Measurements from ENCODE around the gene KIAA1671.
"Not testable (repeated sequence)": the region's sequence is repeated elsewhere in the genome, so short reads cannot be mapped to it uniquely, and the experiment has no call there.

The KIAA1671 gene

GRCh38 chr22:25235547-25236290 is 283.2 kb downstream of the KIAA1671 start:
- H4K20me1 ChIP-seq (ENCODE audit: low read depth, low read length), result no peaks in the 10 kb centered on the region
- H3K79me2 ChIP-seq (ENCODE audit: insufficient read depth, low read length), result no peaks in the 10 kb centered on the region
- H3K9ac ChIP-seq (ENCODE audit: low read length), result no peak overlapping the region
- no peaks in the 10 kb centered on the region for H3K36me3 ChIP-seq (ENCODE audit: low read length)
- no peaks in the 10 kb centered on the region for H3F3A ChIP-seq (ENCODE audit: insufficient read depth)
- H3K9me2 ChIP-seq (replicated peaks; ENCODE audit: insufficient read depth, low read length), result no peaks in the 10 kb centered on the region
- TF ChIP-seq EZH2phosphoT487 (conservative IDR thresholded peaks at IDR 0.05; ENCODE audit: low read length) (no peak), CTCF (IDR thresholded peaks at IDR 0.05; ENCODE audit: insufficient read depth, low read length, poor library complexity, severe bottlenecking) (peak; percentile 80)
- peak overlapping the region; percentile 4 for H3K4me2 ChIP-seq (ENCODE audit: low read depth, low read length, poor library complexity, severe bottlenecking)
- H3K27me3 ChIP-seq (ENCODE audit: low read length), result no peaks in the 10 kb centered on the region
- H2AFZ ChIP-seq (ENCODE audit: low read depth, low read length, severe bottlenecking), result no peak overlapping the region
- no peak overlapping the region for H3K27ac ChIP-seq (ENCODE audit: low read depth, low read length)
- H3K4me3 ChIP-seq (ENCODE audit: insufficient read depth, low read length, poor library complexity, severe bottlenecking), result no peak overlapping the region
- no peaks in the 10 kb centered on the region for H3K9me3 ChIP-seq (ENCODE audit: insufficient read depth, low read length)

DNA sequence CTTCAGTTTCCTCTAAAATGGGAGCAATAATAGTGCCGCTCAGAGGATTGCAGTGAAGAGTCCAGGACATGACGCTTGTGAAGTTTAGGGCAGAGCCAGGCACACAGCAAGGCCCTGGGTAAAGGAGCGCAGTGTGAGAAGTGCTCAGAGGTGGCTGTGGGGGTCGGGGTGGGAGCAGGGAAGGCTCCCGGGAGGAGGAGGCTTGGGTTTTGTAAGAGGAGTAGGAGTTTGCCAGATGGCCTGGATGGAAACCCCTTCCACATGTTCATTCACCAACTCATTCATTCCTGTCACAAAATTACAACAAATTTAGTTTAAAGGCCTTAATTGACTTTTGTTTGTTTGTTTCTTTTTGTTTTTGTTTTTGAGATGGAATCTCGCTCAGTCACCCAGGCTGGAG is 283.9 kb downstream of the KIAA1671 start:
- no peak overlapping the region for H3K27ac ChIP-seq (ENCODE audit: low read depth, low read length)
- H3K9ac ChIP-seq (ENCODE audit: low read length), result no peak overlapping the region
- H3K9me3 ChIP-seq (ENCODE audit: insufficient read depth, low read length), result no peaks in the 10 kb centered on the region
- no peaks in the 10 kb centered on the region for H3K36me3 ChIP-seq (ENCODE audit: low read length)
- no peak overlapping the region for H3K4me2 ChIP-seq (ENCODE audit: low read depth, low read length, poor library complexity, severe bottlenecking)
- H3F3A ChIP-seq (ENCODE audit: insufficient read depth), result no peaks in the 10 kb centered on the region
- no peaks in the 10 kb centered on the region for H3K27me3 ChIP-seq (ENCODE audit: low read length)
- H3K9me2 ChIP-seq (replicated peaks; ENCODE audit: insufficient read depth, low read length), result no peaks in the 10 kb centered on the region
- no peaks in the 10 kb centered on the region for H4K20me1 ChIP-seq (ENCODE audit: low read depth, low read length)
- TF ChIP-seq CTCF (IDR thresholded peaks at IDR 0.05; ENCODE audit: insufficient read depth, low read length, poor library complexity, severe bottlenecking), result no peak
- TF ChIP-seq EZH2phosphoT487 (conservative IDR thresholded peaks at IDR 0.05; ENCODE audit: low read length), result no peak
- no peaks in the 10 kb centered on the region for H3K79me2 ChIP-seq (ENCODE audit: insufficient read depth, low read length)
- H3K4me3 ChIP-seq (ENCODE audit: insufficient read depth, low read length, poor library complexity, severe bottlenecking), result no peak overlapping the region
- H2AFZ ChIP-seq (ENCODE audit: low read depth, low read length, severe bottlenecking), result no peak overlapping the region

GRCh38 chr22:25237503-25237902 is 285.0 kb downstream of the KIAA1671 start:
- Histone ChIP-seq H3K9ac (ENCODE audit: low read length) (no peak overlapping the region), H3F3A (ENCODE audit: insufficient read depth) (no peaks in the 10 kb centered on the region), H3K9me2 (replicated peaks; ENCODE audit: insufficient read depth, low read length) (no peaks in the 10 kb centered on the region), H3K27me3 (ENCODE audit: low read length) (no peaks in the 10 kb centered on the region), H3K79me2 (ENCODE audit: insufficient read depth, low read length) (no peaks in the 10 kb centered on the region), H4K20me1 (ENCODE audit: low read depth, low read length) (no peaks in the 10 kb centered on the region), H3K27ac (ENCODE audit: low read depth, low read length) (no peak overlapping the region), H3K36me3 (ENCODE audit: low read length) (no peaks in the 10 kb centered on the region), H3K4me2 (ENCODE audit: low read depth, low read length, poor library complexity, severe bottlenecking) (no peak overlapping the region), H2AFZ (ENCODE audit: low read depth, low read length, severe bottlenecking) (no peak overlapping the region), H3K9me3 (ENCODE audit: insufficient read depth, low read length) (no peaks in the 10 kb centered on the region), H3K4me3 (ENCODE audit: insufficient read depth, low read length, poor library complexity, severe bottlenecking) (no peak overlapping the region)
- TF ChIP-seq CTCF (IDR thresholded peaks at IDR 0.05; ENCODE audit: insufficient read depth, low read length, poor library complexity, severe bottlenecking) (no peak), EZH2phosphoT487 (conservative IDR thresholded peaks at IDR 0.05; ENCODE audit: low read length) (no peak)

- H4K20me1 ChIP-seq (ENCODE audit: low read depth, low read length); H3K27me3 ChIP-seq (ENCODE audit: low read length); H3K79me2 ChIP-seq (ENCODE audit: insufficient read depth, low read length): not testable (repeated sequence)
Measured at GRCh38 chr22:25238058-25238457, 285.5 kb downstream of the KIAA1671 start.

More at GRCh38 chr22:25238058-25238457, 285.5 kb downstream of the KIAA1671 start:
- H3K9me2 ChIP-seq (replicated peaks; ENCODE audit: insufficient read depth, low read length); H3K9ac ChIP-seq (ENCODE audit: low read length); H2AFZ ChIP-seq (ENCODE audit: low read depth, low read length, severe bottlenecking); H3K9me3 ChIP-seq (ENCODE audit: insufficient read depth, low read length); H3K4me2 ChIP-seq (ENCODE audit: low read depth, low read length, poor library complexity, severe bottlenecking); H3F3A ChIP-seq (ENCODE audit: insufficient read depth); H3K36me3 ChIP-seq (ENCODE audit: low read length); H3K4me3 ChIP-seq (ENCODE audit: insufficient read depth, low read length, poor library complexity, severe bottlenecking); H3K27ac ChIP-seq (ENCODE audit: low read depth, low read length): not testable (repeated sequence)

Measured in SU-DHL-6 (cell line).